Endothelial cell of umbilical vein (primary cell): ENCODE measurements around the gene STON2. TPM values are rescaled to one million over a fixed set of nuclear protein-coding genes. Genes with fewer than 3 reads are reported as not detected.

ENCODE experiments used
- BruUV-seq: library from RNA; stranded (reverse); fragments of 400-500 nt; replicated peaks from 2 replicates; lab custom pipeline; 2021; lab: Mats Ljungman, UMichigan
- CTCF ChIA-PET: fragments of 300-600, 350-600 bp; sonication (Branson Sonifier 250); formaldehyde crosslinking; loops from one replicate; lab custom pipeline; 2021; ENCODE audit warnings: antibody characterized with exemption, inconsistent platforms; lab: Charles Lee
- POLR2A ChIA-PET: fragments of 300-600, 350-600 bp; sonication (Branson Sonifier 250); formaldehyde crosslinking; loops from one replicate; lab custom pipeline; 2021; ENCODE audit warnings: antibody characterized with exemption, inconsistent platforms; lab: Charles Lee
- DNase-seq: peaks from one replicate; pipeline ENCODE4 v3.0.0-alpha.2; 2011; ENCODE audit warnings: low read depth, low spot score
- FAIRE-seq: peaks from 2 replicates; lab custom pipeline; 2011; peaks lifted over from hg19 to GRCh38; lab: Jason Lieb, UNC
- H2AFZ ChIP-seq: 2 replicates; pipeline ENCODE4 v1.6.0; 2012; ENCODE audit warnings: low read depth, low read length, control low read depth, inconsistent platforms
- H3K27ac ChIP-seq: 2 replicates; pipeline ENCODE4 v1.5.1; 2011; ENCODE audit warnings: low read depth, mild to moderate bottlenecking, control low read depth, low read length, moderate library complexity; ENCODE audit not compliant: insufficient read depth
- H3K27me3 ChIP-seq, 2 experiments: 2 replicates each; pipeline versions ENCODE4 v1.6.0 to v1.6.1; 2011; ENCODE audit warnings: low read length in 2 of 2, mixed read lengths in 1 of 2; ENCODE audit not compliant: control insufficient read depth in 2 of 2, insufficient read depth in 2 of 2
- H3K36me3 ChIP-seq, 2 experiments: 2 replicates in 1 of 2; 3 replicates in 1 of 2; pipeline ENCODE4 v1.5.1; 2011; ENCODE audit warnings: low read length in 2 of 2, mild to moderate bottlenecking in 1 of 2, moderate library complexity in 1 of 2; ENCODE audit not compliant: control insufficient read depth in 2 of 2, insufficient read depth in 2 of 2; ENCODE audit errors: extremely low read depth in 1 of 2
- H3K4me1 ChIP-seq: 3 replicates; pipeline ENCODE4 v1.5.1; 2011; ENCODE audit warnings: mild to moderate bottlenecking, low read length; ENCODE audit not compliant: control insufficient read depth, insufficient read depth; ENCODE audit errors: extremely low read depth
- H3K4me2 ChIP-seq: 2 replicates; pipeline ENCODE4 v1.6.1; 2011; ENCODE audit warnings: low read length, control low read depth, mixed read lengths; ENCODE audit not compliant: insufficient read depth
- H3K4me3 ChIP-seq, 3 experiments: fragments of 200-600 bp in 1 of 3; sonication (generic), shearing (Covaris generic) in 1 of 3; replicated peaks in 1 of 3; 2 replicates each; pipeline ENCODE4 v1.5.1; 2011 to 2016; ENCODE audit warnings: control low read depth in 3 of 3, low read length in 3 of 3, mild to moderate bottlenecking in 2 of 3, inconsistent platforms in 1 of 3, low read depth in 1 of 3, moderate library complexity in 1 of 3; ENCODE audit not compliant: insufficient read depth in 1 of 3
- H3K79me2 ChIP-seq: 2 replicates; pipeline ENCODE4 v1.6.0; 2012; ENCODE audit warnings: low read length, inconsistent platforms; ENCODE audit not compliant: control insufficient read depth, insufficient read depth
- H3K9ac ChIP-seq: replicated peaks from 2 replicates; pipeline ENCODE3; 2011; ENCODE audit warnings: low read length, control low read depth; ENCODE audit not compliant: insufficient read depth; ENCODE audit errors: extremely low read depth
- H3K9me1 ChIP-seq: replicated peaks from 3 replicates; pipeline ENCODE4 v1.6.0; 2011; ENCODE audit warnings: mild to moderate bottlenecking, low read length; ENCODE audit not compliant: control insufficient read depth, insufficient read depth; ENCODE audit errors: extremely low read depth
- H3K9me3 ChIP-seq: replicated peaks from 2 replicates; pipeline ENCODE4 v1.5.1; 2012; ENCODE audit warnings: low read length, inconsistent platforms; ENCODE audit not compliant: control insufficient read depth, insufficient read depth
- H4K20me1 ChIP-seq: replicated peaks from 2 replicates; pipeline ENCODE3; 2011; ENCODE audit warnings: mild to moderate bottlenecking, low read length; ENCODE audit not compliant: control insufficient read depth, insufficient read depth; ENCODE audit errors: extremely low read depth
- CTCF ChIP-seq, 2 donors: IDR thresholded peaks; 1 replicate in 1 of 2; 2 replicates in 1 of 2; pipeline ENCODE4 v1.5.1; 2011; ENCODE audit warnings: low read length in 2 of 2, mild to moderate bottlenecking in 2 of 2, moderate library complexity in 2 of 2, control low read depth in 1 of 2, inconsistent platforms in 1 of 2, low read depth in 1 of 2; ENCODE audit not compliant: insufficient read depth in 1 of 2; ENCODE audit errors: extremely low read depth in 1 of 2
- EZH2 ChIP-seq: IDR thresholded peaks from 2 replicates; pipeline ENCODE4 v1.6.1; 2012; ENCODE audit warnings: borderline replicate concordance, low read depth, mild to moderate bottlenecking, moderate library complexity, low read length, inconsistent platforms; ENCODE audit not compliant: severe bottlenecking
- FOS ChIP-seq: IDR thresholded peaks from 2 replicates; pipeline ENCODE4 v1.6.1; 2011; ENCODE audit warnings: mild to moderate bottlenecking, low read length, moderate library complexity, borderline replicate concordance; ENCODE audit not compliant: insufficient read depth
- GATA2 ChIP-seq: IDR thresholded peaks from 2 replicates; pipeline ENCODE4 v1.7.0; 2011; ENCODE audit warnings: low read depth, mild to moderate bottlenecking, moderate library complexity, mixed read lengths, low read length; ENCODE audit not compliant: insufficient read length, insufficient read depth
- JUN ChIP-seq: IDR thresholded peaks from 2 replicates; pipeline ENCODE4 v1.6.1; 2011; ENCODE audit warnings: borderline replicate concordance, low read depth; ENCODE audit not compliant: insufficient read length, insufficient read depth
- MYC ChIP-seq: IDR thresholded peaks from one replicate; pipeline ENCODE4 v1.6.1; 2011; ENCODE audit warnings: mild to moderate bottlenecking, low read depth, low read length
- POLR2A ChIP-seq: IDR thresholded peaks from 2 replicates; pipeline ENCODE4 v1.6.1; 2012; ENCODE audit warnings: low read depth, mild to moderate bottlenecking, control low read depth, low read length
- POLR2AphosphoS5 ChIP-seq: IDR thresholded peaks from 2 replicates; pipeline ENCODE4 v1.6.1; 2012; ENCODE audit warnings: low read depth, mild to moderate bottlenecking, control low read depth, low read length, moderate library complexity; ENCODE audit not compliant: insufficient read depth
- dilution Hi-C: fragments of 300-500 bp; cut with MboI; formaldehyde crosslinking; loops from one replicate; pipeline ENCODE4 v1.15.0; 2019; ENCODE audit warnings: low sequenced_read_pairs; ENCODE audit not compliant: extremely low pct_ligation_motif_present
- intact Hi-C: fragments of 100-400 bp; cut with micrococcal nuclease; formaldehyde crosslinking; loops from one replicate; pipeline ENCODE4 v1.10.0; 2022
- polyA plus RNA-seq, 4 experiments: library from polyadenylated mRNA; depleted of rRNA in 3 of 4; stranded (reverse) in 3 of 4; unstranded in 1 of 4; fragments of >200 nt; gene quantifications; 2 replicates each; pipeline versions ENCODE4 v1.2.1 to v1.2.3, GENCODE V29; 2011 to 2012; ENCODE audit warnings: missing spikeins in 1 of 4
- total RNA-seq: library from RNA; stranded (reverse); gene quantifications from 2 replicates; pipeline ENCODE4 v1.2.3, GENCODE V29; 2021
- TF ChIP-seq, protein P1 (sequence below): IDR thresholded peaks from 2 replicates; pipeline ENCODE4 v1.6.1; 2011; ENCODE audit not compliant: insufficient read depth, insufficient read length

STON2 gene
- total and polyA plus RNA-seq, 2 donors (not counting 3 experiments of a cell fraction or from before 2014, with no cell fraction given), result not detected

DNA sequence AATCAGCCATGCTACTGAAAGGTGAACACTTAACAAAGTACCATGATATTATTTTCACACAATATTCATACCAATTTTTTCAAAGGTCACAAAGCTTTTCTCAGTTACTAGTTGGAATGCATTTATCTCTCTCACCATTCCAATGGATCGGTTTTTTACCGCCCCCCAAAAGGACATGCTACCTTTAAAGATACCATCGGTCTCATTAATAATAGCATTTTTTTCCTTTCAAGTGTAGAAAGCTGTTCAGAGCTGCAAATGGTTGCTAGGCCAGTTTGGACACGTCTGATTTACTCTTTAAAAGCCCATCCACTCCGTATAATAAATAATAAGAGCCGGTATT, 34.9 kb upstream of the STON2 start:
- Histone ChIP-seq H3K9me1 (no peaks in the 10 kb centered on the region), H3K79me2 (no peaks in the 10 kb centered on the region), H2AFZ (no peak overlapping the region), H3K27ac (no peak overlapping the region), H4K20me1 (no peaks in the 10 kb centered on the region), H3K36me3 (no peaks in the 10 kb centered on the region), H3K9ac (no peak overlapping the region), H3K4me1 (peaks cover 5% of the 10 kb centered on the region), H3K4me3 (no peak overlapping the region), H3K4me2 (no peak overlapping the region), H3K9me3 (no peaks in the 10 kb centered on the region), H3K27me3 (peaks cover 31 to 36% of the 10 kb centered on the region in 2 experiments)
- ChIA-PET POLR2A (no interaction called here), CTCF (interaction anchor here (2.3 kb wide), 1 partner anchor 18 kb away, joined by 14 read pairs; no protein-coding TSS in a partner anchor)
- intact Hi-C loops, result loop anchor here (5.0 kb wide), 1 partner anchor 213 kb away; the partner anchor contains the start of gene GTF2A1
- FAIRE-seq (no peak), DNase-seq (no peak)
- no peak for TF ChIP-seq MYC
- TF ChIP-seq EZH2, result no peak
- TF ChIP-seq FOS, result no peak
- TF ChIP-seq CTCF (IDR thresholded peaks at IDR 0.05; ENCODE audit: extremely low read depth in 1 of 2, insufficient read depth in 1 of 2, low read depth in 1 of 2, low read length in 2 of 2), result no peak
- no peak for TF ChIP-seq JUN
- BruUV-seq, result no TSS peak
- dilution Hi-C loops, result no loop called here

GRCh38 chr14:81434230-81434629, 34.1 kb upstream of the STON2 start:
- Histone ChIP-seq H3K4me2 (no peak overlapping the region), H2AFZ (no peak overlapping the region), H3K27ac (no peak overlapping the region), H3K9me1 (no peaks in the 10 kb centered on the region), H3K9me3 (no peaks in the 10 kb centered on the region), H3K9ac (no peak overlapping the region), H3K27me3 (peaks cover 31 to 36% of the 10 kb centered on the region in 2 experiments), H3K4me1 (peaks cover 5% of the 10 kb centered on the region), H3K79me2 (no peaks in the 10 kb centered on the region), H3K36me3 (no peaks in the 10 kb centered on the region), H3K4me3 (no peak overlapping the region), H4K20me1 (no peaks in the 10 kb centered on the region)
- no peak for TF ChIP-seq EZH2
- no peak for TF ChIP-seq POLR2AphosphoS5
- no peak for TF ChIP-seq MYC
- no peak for TF ChIP-seq POLR2A
- no peak for TF ChIP-seq JUN
- TF ChIP-seq CTCF (IDR thresholded peaks at IDR 0.05; ENCODE audit: extremely low read depth in 1 of 2, insufficient read depth in 1 of 2, low read depth in 1 of 2, low read length in 2 of 2), result no peak
- no peak for TF ChIP-seq GATA2
- no peak for TF ChIP-seq FOS
- TF ChIP-seq, protein P1, sequence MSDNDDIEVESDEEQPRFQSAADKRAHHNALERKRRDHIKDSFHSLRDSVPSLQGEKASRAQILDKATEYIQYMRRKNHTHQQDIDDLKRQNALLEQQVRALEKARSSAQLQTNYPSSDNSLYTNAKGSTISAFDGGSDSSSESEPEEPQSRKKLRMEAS, result no peak
- DNase-seq (no peak), FAIRE-seq (no peak)
- dilution Hi-C loops (no loop called here), intact Hi-C loops (no loop called here)
- ChIA-PET POLR2A (no interaction called here), CTCF (no interaction called here)
- no TSS peak for BruUV-seq
